Measurements from ENCODE around the gene SRPK2.

- TF ChIP-seq, protein P1, sequence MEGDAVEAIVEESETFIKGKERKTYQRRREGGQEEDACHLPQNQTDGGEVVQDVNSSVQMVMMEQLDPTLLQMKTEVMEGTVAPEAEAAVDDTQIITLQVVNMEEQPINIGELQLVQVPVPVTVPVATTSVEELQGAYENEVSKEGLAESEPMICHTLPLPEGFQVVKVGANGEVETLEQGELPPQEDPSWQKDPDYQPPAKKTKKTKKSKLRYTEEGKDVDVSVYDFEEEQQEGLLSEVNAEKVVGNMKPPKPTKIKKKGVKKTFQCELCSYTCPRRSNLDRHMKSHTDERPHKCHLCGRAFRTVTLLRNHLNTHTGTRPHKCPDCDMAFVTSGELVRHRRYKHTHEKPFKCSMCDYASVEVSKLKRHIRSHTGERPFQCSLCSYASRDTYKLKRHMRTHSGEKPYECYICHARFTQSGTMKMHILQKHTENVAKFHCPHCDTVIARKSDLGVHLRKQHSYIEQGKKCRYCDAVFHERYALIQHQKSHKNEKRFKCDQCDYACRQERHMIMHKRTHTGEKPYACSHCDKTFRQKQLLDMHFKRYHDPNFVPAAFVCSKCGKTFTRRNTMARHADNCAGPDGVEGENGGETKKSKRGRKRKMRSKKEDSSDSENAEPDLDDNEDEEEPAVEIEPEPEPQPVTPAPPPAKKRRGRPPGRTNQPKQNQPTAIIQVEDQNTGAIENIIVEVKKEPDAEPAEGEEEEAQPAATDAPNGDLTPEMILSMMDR (IDR thresholded peaks at IDR 0.05; ENCODE audit: low read length): peak; percentile 51
- TF ChIP-seq EZH2 (IDR thresholded peaks at IDR 0.05; ENCODE audit: borderline replicate concordance, low read length): no peak
Observed at GRCh38 chr7:105399043-105399725, 10.5 kb upstream of the SRPK2 start.

Data from OCI-LY1 (cell line).